ENCODE measurements around the gene TMEM198. TPM values are rescaled to one million over a fixed set of nuclear protein-coding genes. Genes with fewer than 3 reads are reported as not detected.

The TMEM198 gene
- total RNA-seq, 4 donors from 2014 or later, result 0.56 to 1.9 (median 1.4) TPM

GRCh38 chr2:219510512-219511135, 33.2 kb upstream of the TMEM198 start:
- DNase-seq (ENCODE audit: low spot score in 2 of 2), result no peak
- H3K36me3 ChIP-seq, result peaks cover 20% of the 10 kb centered on the region
- 25% methylated on average over 20 of the region's 22 CpGs for WGBS
- peaks cover 70% of the 10 kb centered on the region for H3K27me3 ChIP-seq
- no peaks in the 10 kb centered on the region for H3K9me3 ChIP-seq
- H3K4me3 ChIP-seq, result no peak overlapping the region
- no peak overlapping the region for H3K27ac ChIP-seq
- peaks cover 32% of the 10 kb centered on the region for H3K4me1 ChIP-seq
- TF ChIP-seq POLR2A (IDR thresholded peaks at IDR 0.05), result no peak
- no peak for TF ChIP-seq CTCF (IDR thresholded peaks at IDR 0.05)
- no peak for TF ChIP-seq EP300 (IDR thresholded peaks at IDR 0.05)

GRCh38 chr2:219511547-219512325, 32.1 kb upstream of the TMEM198 start:
- no peak for TF ChIP-seq CTCF (IDR thresholded peaks at IDR 0.05)
- TF ChIP-seq POLR2AphosphoS5 (IDR thresholded peaks at IDR 0.05), result no peak
- TF ChIP-seq EP300 (IDR thresholded peaks at IDR 0.05), result no peak
- WGBS, result 29% methylated on average over 12 of the region's 15 CpGs

GRCh38 chr2:219512524-219513216, 31.2 kb upstream of the TMEM198 start:
- 21% methylated on average over 13 of the region's 16 CpGs for WGBS
- peaks cover 90% of the 10 kb centered on the region for H3K27me3 ChIP-seq
- no peak for DNase-seq (ENCODE audit: low spot score in 2 of 2)

More at GRCh38 chr2:219511547-219512325, 32.1 kb upstream of the TMEM198 start:
- DNase-seq (ENCODE audit: low spot score in 2 of 2), result no peak
- Histone ChIP-seq H3K27ac (no peak overlapping the region), H3K4me1 (peaks cover 32% of the 10 kb centered on the region), H3K27me3 (peaks cover 81% of the 10 kb centered on the region), H3K4me3 (no peak overlapping the region), H3K36me3 (peaks cover 8% of the 10 kb centered on the region), H3K9me3 (no peaks in the 10 kb centered on the region)

GRCh38 chr2:219513787-219514186, 30.0 kb upstream of the TMEM198 start:
- H3K27ac ChIP-seq, result no peak overlapping the region
- H3K9me3 ChIP-seq, result no peaks in the 10 kb centered on the region
- H3K36me3 ChIP-seq, result no peaks in the 10 kb centered on the region
- peaks cover 95% of the 10 kb centered on the region for H3K27me3 ChIP-seq
- DNase-seq (ENCODE audit: low spot score in 2 of 2), result no peak
- TF ChIP-seq POLR2AphosphoS5 (IDR thresholded peaks at IDR 0.05) (no peak), EP300 (IDR thresholded peaks at IDR 0.05) (no peak), POLR2A (IDR thresholded peaks at IDR 0.05) (no peak), CTCF (IDR thresholded peaks at IDR 0.05) (no peak)
- WGBS, result 24% methylated on average over 4 of the region's 4 CpGs
- peaks cover 27% of the 10 kb centered on the region for H3K4me1 ChIP-seq
- H3K4me3 ChIP-seq, result no peak overlapping the region

More at GRCh38 chr2:219512524-219513216, 31.2 kb upstream of the TMEM198 start:
- Histone ChIP-seq H3K9me3 (no peaks in the 10 kb centered on the region), H3K4me3 (no peak overlapping the region), H3K36me3 (no peaks in the 10 kb centered on the region), H3K4me1 (peaks cover 32% of the 10 kb centered on the region), H3K27ac (no peak overlapping the region)
- TF ChIP-seq CTCF (IDR thresholded peaks at IDR 0.05) (no peak), POLR2A (IDR thresholded peaks at IDR 0.05) (no peak), EP300 (IDR thresholded peaks at IDR 0.05) (no peak), POLR2AphosphoS5 (IDR thresholded peaks at IDR 0.05) (no peak)
